K562 (cell line): ENCODE results near the gene WIPF1. TPM values are rescaled to one million over a fixed set of nuclear protein-coding genes. Genes with fewer than 3 reads are reported as not detected.

Source experiments
- ATAC-seq: fragments of 200-7000 bp; cut with Tn5 transposase; 3 replicates; pipeline ENCODE4 v1.9.1; 2020; ENCODE audit warnings: moderate library complexity
- BruUV-seq: library from RNA; stranded (reverse); fragments of 400-500 nt; replicated peaks from 2 replicates; lab custom pipeline; 2021; lab: Mats Ljungman, UMichigan
- CTCF ChIA-PET: fragments of 300-600 bp; formaldehyde crosslinking; extraction: SDS; loops from one replicate; lab custom pipeline; 2021; ENCODE audit warnings: low intra/inter-chr PET ratio; lab: Yijun Ruan, JAX
- POLR2A ChIA-PET: fragments of 300-600, 350-650 bp; sonication (Branson Sonifier 250); formaldehyde crosslinking; extraction: SDS; loops from one replicate; lab custom pipeline; 2021; ENCODE audit warnings: antibody characterized with exemption, inconsistent platforms; lab: Yijun Ruan, JAX
- DNase-seq, 4 experiments: peaks; one replicate each; pipeline versions ENCODE4 v3.0.0 to v3.0.0-alpha.2; 2011 to 2018; ENCODE audit warnings: low spot score in 3 of 4, mixed read lengths in 3 of 4; ENCODE audit errors: extremely low read depth in 1 of 4
- FAIRE-seq: peaks from 2 replicates; lab custom pipeline; 2011; peaks lifted over from hg19 to GRCh38; lab: Jason Lieb, UNC
- H2AFZ ChIP-seq: 2 replicates; pipeline ENCODE4 v1.6.0; 2011; ENCODE audit warnings: low read depth, low read length, control low read depth, inconsistent platforms
- H3K27ac ChIP-seq: fragments of 200-600 bp; 3 replicates; pipeline ENCODE4 v1.8.0; 2011; ENCODE audit warnings: low read depth, mild to moderate bottlenecking, control low read depth, inconsistent platforms, low read length, moderate library complexity, mixed read lengths; ENCODE audit errors: extremely low read depth
- H3K27me3 ChIP-seq, 2 experiments: fragments of 300-600 bp in 1 of 2; 2 replicates in 1 of 2; 3 replicates in 1 of 2; pipeline versions ENCODE4 v1.6.0 to v1.8.0; 2011; ENCODE audit warnings: inconsistent platforms in 2 of 2, low read length in 2 of 2, mild to moderate bottlenecking in 1 of 2, mixed read lengths in 1 of 2, moderate library complexity in 1 of 2; ENCODE audit not compliant: control insufficient read depth in 2 of 2, insufficient read depth in 2 of 2
- H3K36me3 ChIP-seq: fragments of 300-600 bp; 3 replicates; pipeline ENCODE4 v1.8.0; 2011; ENCODE audit warnings: mild to moderate bottlenecking, low read length, inconsistent platforms; ENCODE audit not compliant: control insufficient read depth, insufficient read depth
- H3K4me1 ChIP-seq, 2 experiments: fragments of 200-600 bp in 1 of 2; replicated peaks in 1 of 2; 2 replicates in 1 of 2; 3 replicates in 1 of 2; pipeline versions ENCODE4 v1.5.1 to v1.8.0; 2011; ENCODE audit warnings: inconsistent platforms in 2 of 2, low read length in 2 of 2, mild to moderate bottlenecking in 1 of 2, mixed read lengths in 1 of 2, moderate library complexity in 1 of 2; ENCODE audit not compliant: control insufficient read depth in 2 of 2, insufficient read depth in 2 of 2
- H3K4me2 ChIP-seq: 2 replicates; pipeline ENCODE4 v1.6.1; 2011; ENCODE audit warnings: low read length, control low read depth, inconsistent platforms, mixed read lengths; ENCODE audit not compliant: insufficient read depth
- H3K4me3 ChIP-seq: fragments of 200-600 bp; sonication (generic), shearing (Covaris generic); 2 replicates; pipeline ENCODE4 v1.5.1; 2016; ENCODE audit warnings: control low read depth, inconsistent platforms
- H3K79me2 ChIP-seq: fragments of 200-600 bp; 3 replicates; pipeline ENCODE4 v1.8.0; 2011; ENCODE audit warnings: low read length, inconsistent platforms; ENCODE audit not compliant: control insufficient read depth, insufficient read depth
- H3K9ac ChIP-seq, 2 experiments: 2 replicates each; pipeline versions ENCODE4 v1.6.0 to v1.6.1; 2011; ENCODE audit warnings: low read depth in 2 of 2, low read length in 2 of 2, control low read depth in 1 of 2, inconsistent platforms in 1 of 2, mild to moderate bottlenecking in 1 of 2, mixed read lengths in 1 of 2; ENCODE audit not compliant: insufficient read depth in 1 of 2
- H3K9me1 ChIP-seq: one replicate; pipeline ENCODE4 v1.6.0; 2011; ENCODE audit warnings: inconsistent platforms, mild to moderate bottlenecking, low read length, moderate library complexity; ENCODE audit not compliant: control insufficient read depth, insufficient read depth
- H3K9me3 ChIP-seq: replicated peaks from 2 replicates; pipeline ENCODE4 v1.5.1; 2011; ENCODE audit warnings: low read depth, low read length, inconsistent platforms; ENCODE audit not compliant: control insufficient read depth, insufficient read depth
- H4K20me1 ChIP-seq: replicated peaks from 2 replicates; pipeline ENCODE4 v1.6.1; 2011; ENCODE audit warnings: low read length, inconsistent platforms, mixed read lengths; ENCODE audit not compliant: control insufficient read depth, insufficient read depth
- C11orf30 ChIP-seq: fragments of 450-650 bp; IDR thresholded peaks from 2 replicates; pipeline ENCODE4 v1.6.1; 2016; ENCODE audit warnings: low read depth, mild to moderate bottlenecking
- CEBPB ChIP-seq: fragments of 450-650 bp; IDR thresholded peaks from 2 replicates; pipeline ENCODE4 v1.6.1; 2016; ENCODE audit warnings: missing genetic modification characterization, missing compliant biosample characterization
- CEBPG ChIP-seq, 3 experiments: fragments of 200-800 bp in 1 of 3; sonication (Bioruptor generic) in 1 of 3; sonication (generic) in 1 of 3; formaldehyde crosslinking in 1 of 3; IDR thresholded peaks in 2 of 3; conservative IDR thresholded peaks in 1 of 3; 2 replicates each; pipeline versions ENCODE4 v1.6.1 to v1.8.0; 2016 to 2022; ENCODE audit warnings: missing compliant biosample characterization in 2 of 3, missing genetic modification characterization in 2 of 3, mild to moderate bottlenecking in 1 of 3, missing genetic modification reagents in 1 of 3
- FOSL1 ChIP-seq: fragments of 200-800 bp; sonication (Bioruptor generic); conservative IDR thresholded peaks from 2 replicates; pipeline ENCODE4 v1.6.1; 2016; ENCODE audit warnings: missing genetic modification characterization, missing compliant biosample characterization
- KAT8 ChIP-seq: fragments of 450-650 bp; IDR thresholded peaks from 2 replicates; pipeline ENCODE4 v1.6.1; 2016; ENCODE audit warnings: low read depth, mild to moderate bottlenecking
- KDM2B ChIP-seq: fragments of 250-450 bp; sonication (Bioruptor Pico); IDR thresholded peaks from 2 replicates; pipeline ENCODE4 v1.8.0; 2021; ENCODE audit warnings: mild to moderate bottlenecking, moderate library complexity
- MAFF ChIP-seq: IDR thresholded peaks from 2 replicates; pipeline ENCODE4 v1.6.1; 2012; ENCODE audit warnings: low read length, improper control_type of control experiment
- MAFG ChIP-seq: fragments of 450-650 bp; conservative IDR thresholded peaks from 2 replicates; pipeline ENCODE4 v1.6.1; 2016; ENCODE audit warnings: missing genetic modification characterization, missing compliant biosample characterization
- MAFK ChIP-seq: IDR thresholded peaks from 2 replicates; pipeline ENCODE4 v1.6.1; 2011; ENCODE audit warnings: low read length, improper control_type of control experiment
- NFE2 ChIP-seq: IDR thresholded peaks from 2 replicates; pipeline ENCODE4 v1.6.1; 2014; ENCODE audit warnings: antibody characterized with exemption, low read depth
- PHTF2 ChIP-seq: fragments of 250-450 bp; sonication (Bioruptor Pico); IDR thresholded peaks from 2 replicates; pipeline ENCODE4 v1.5.0; 2021; ENCODE audit warnings: mild to moderate bottlenecking
- PRDM10 ChIP-seq: fragments of 450-650 bp; IDR thresholded peaks from 2 replicates; pipeline ENCODE4 v1.6.1; 2018; ENCODE audit not compliant: partially characterized antibody
- ZNF316 ChIP-seq: fragments of 450-650 bp; IDR thresholded peaks from 2 replicates; pipeline ENCODE4 v1.6.1; 2016
- ZNF589 ChIP-seq: fragments of 200-800 bp; sonication (Bioruptor generic); IDR thresholded peaks from 2 replicates; pipeline ENCODE4 v1.6.1; 2016; ENCODE audit warnings: low read depth, missing genetic modification characterization, missing compliant biosample characterization
- WGBS: fragments of 100-300 bp; shearing (Covaris generic); methylation state at CpG from one replicate; pipeline ENCODE4 v1.1.6; 2016; ENCODE audit warnings: low coverage, mixed read lengths; ENCODE audit not compliant: insufficient coverage; ENCODE audit errors: missing lambda C conversion rate; 5-methylcytosine and 5-hydroxymethylcytosine counted together
- in situ Hi-C: fragments of 300-500 bp; cut with MboI; formaldehyde crosslinking; loops from 4 replicates; pipeline ENCODE4 v1.15.0; 2018; ENCODE audit warnings: inconsistent platforms, mixed read lengths
- intact Hi-C: fragments of 100-400 bp; cut with micrococcal nuclease; formaldehyde crosslinking; loops from 2 replicates; pipeline ENCODE4 v1.14.2; 2022
- polyA plus RNA-seq, 8 experiments: library from polyadenylated mRNA; depleted of rRNA in 4 of 8; stranded (reverse) in 5 of 8; unstranded in 3 of 8; fragments of >200 nt; fragmentation: Nextera tagmentation in 2 of 8; fragmentation: Illumina TruSeq in 1 of 8; extraction: Ambion mirVana in 2 of 8; extraction: Trizol in 1 of 8; gene quantifications; 2 replicates each; pipeline versions ENCODE4 v1.2.1 to v1.2.3, GENCODE V29; 2011 to 2014; ENCODE audit warnings: inconsistent platforms in 1 of 8, missing spikeins in 1 of 8
- total RNA-seq, 7 experiments: library from RNA; depleted of rRNA in 6 of 7; stranded (reverse); fragments of >200 nt in 6 of 7; fragmentation: Illumina TruSeq in 2 of 7; extraction: Trizol in 2 of 7; gene quantifications; 2 replicates each; pipeline versions ENCODE4 v1.2.1 to v1.2.3, GENCODE V29; 2011 to 2021; ENCODE audit warnings: low replicate concordance in 1 of 7

The WIPF1 gene
- total and polyA plus RNA-seq, 9 of the 15 experiments (the other 6 are each of a cell fraction or from before 2014, with no cell fraction given), result 0.54 to 4.9 (median 2.4) TPM

GRCh38 chr2:174631009-174631981, 33.7 kb upstream of the WIPF1 start:
- no peak overlapping the region for H3K4me3 ChIP-seq
- POLR2A ChIA-PET, result interaction anchor here (0.6 kb wide), 1 partner anchor 892 kb away, joined by 3 read pairs; no protein-coding TSS in a partner anchor

More at GRCh38 chr2:174631009-174631981, 33.7 kb upstream of the WIPF1 start:
- no peaks in the 10 kb centered on the region for H3K9me1 ChIP-seq
- 57% methylated on average over 11 of the region's 11 CpGs for WGBS
- H3K36me3 ChIP-seq, result no peaks in the 10 kb centered on the region
- ATAC-seq (no peak), FAIRE-seq (no peak), DNase-seq (peak in 1 of 4 experiments; percentile 24)
- peaks cover 12 to 27% of the 10 kb centered on the region in 2 experiments; a peak in 4 of 5 replicates for H3K4me1 ChIP-seq
- no peaks in the 10 kb centered on the region for H3K79me2 ChIP-seq
- intact Hi-C loops, result no loop called here
- no peak overlapping the region for H2AFZ ChIP-seq
- H3K9me3 ChIP-seq, result no peaks in the 10 kb centered on the region
- no peaks in the 10 kb centered on the region for H4K20me1 ChIP-seq
- BruUV-seq, result no TSS peak
- in situ Hi-C loops, result no loop called here
- H3K4me2 ChIP-seq, result no peak overlapping the region
- no peak overlapping the region for H3K27ac ChIP-seq
- no peaks in the 10 kb centered on the region for H3K27me3 ChIP-seq
- no peak overlapping the region for H3K9ac ChIP-seq
- peak; percentile 44; the same call in 1 of the 2 replicates for TF ChIP-seq MAFF
- peak; percentile 58 for TF ChIP-seq CEBPB (tag)
- peak; percentile 38; the same call in 1 of the 2 replicates for TF ChIP-seq MAFK
- TF ChIP-seq PRDM10, result peak; percentile 50
- 0 out of 2 replicates have a peak, but pooled peaks have one; percentile 22 for TF ChIP-seq FOSL1 (tag)
- TF ChIP-seq KAT8, result no peak
- TF ChIP-seq CEBPG (CRISPR knock-in tag; IDR thresholded peaks at IDR 0.05), result no peak
- peak in 1 of 2 experiments; percentile 57; a peak in 2 of 4 replicates for TF ChIP-seq CEBPG (tag; conservative IDR thresholded peaks at IDR 0.05 in 1 of 2, IDR thresholded peaks at IDR 0.05 in 1 of 2)
- peak; percentile 81 for TF ChIP-seq ZNF316
- TF ChIP-seq ZNF589, result no peak
- peak; percentile 65 for TF ChIP-seq MAFG
- no peak for TF ChIP-seq PHTF2 (CRISPR knock-in tag)
- peak; percentile 69 for TF ChIP-seq NFE2
- TF ChIP-seq KDM2B (CRISPR knock-in tag), result no peak
- peak; percentile 77; the same call in 1 of the 2 replicates for TF ChIP-seq C11orf30
- CTCF ChIA-PET, result no interaction called here
